GM19023 (cell line): ENCODE results near the gene FAM53A.

Experiments used
- ATAC-seq: cut with Tn5 transposase; IDR thresholded peaks from one replicate; pipeline ENCODE4 v1.9.1; 2021; ENCODE audit warnings: mild to moderate bottlenecking, moderate library complexity; ENCODE audit not compliant: unreplicated experiment

FAM53A gene

DNA sequence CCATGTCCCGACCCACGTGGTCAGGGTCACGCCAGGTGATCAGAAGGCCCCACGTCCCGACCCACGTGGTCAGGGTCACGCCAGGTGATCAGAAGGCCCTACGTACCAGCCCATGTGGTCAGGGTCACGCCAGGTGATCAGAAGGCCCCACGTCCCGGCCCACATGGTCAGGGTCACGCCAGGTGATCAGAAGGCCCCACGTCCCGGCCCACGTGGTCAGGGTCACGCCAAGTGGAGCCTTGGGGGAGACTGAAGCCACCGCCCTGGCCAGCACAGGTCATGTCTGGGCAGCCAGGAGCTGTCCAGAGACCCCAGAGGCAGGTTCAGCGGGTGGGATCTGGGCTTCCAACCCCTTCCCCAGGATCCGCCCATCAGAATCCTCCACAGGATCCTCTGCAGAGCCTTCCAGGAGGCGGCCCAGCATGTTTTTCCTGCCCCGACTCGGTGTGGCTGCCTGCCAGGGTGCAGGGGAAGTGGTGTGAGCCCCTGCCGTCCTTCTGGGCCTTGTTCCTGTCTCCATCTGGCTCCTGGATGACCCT, 58.4 kb downstream of the FAM53A start:
- no peak for ATAC-seq

DNA sequence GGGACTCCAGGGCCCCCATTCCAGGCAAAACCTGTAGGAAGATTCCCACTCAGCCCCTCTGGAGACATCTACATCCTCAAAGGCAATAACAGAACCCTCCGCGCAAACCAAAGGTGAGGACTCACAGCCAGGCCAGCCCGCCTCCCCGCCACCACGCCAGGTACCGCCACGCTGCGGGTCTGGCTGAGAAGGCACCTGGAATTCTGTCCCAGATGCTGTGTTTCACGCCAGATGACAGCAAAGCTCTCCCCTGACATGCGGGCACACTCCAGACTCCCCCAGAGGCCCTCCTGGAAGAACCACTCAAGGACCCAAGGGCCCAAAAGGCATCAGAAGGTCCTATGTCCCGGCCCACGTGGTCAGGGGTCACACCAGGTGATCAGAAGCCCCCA, 59.6 kb downstream of the FAM53A start:
- ATAC-seq, result no peak

DNA sequence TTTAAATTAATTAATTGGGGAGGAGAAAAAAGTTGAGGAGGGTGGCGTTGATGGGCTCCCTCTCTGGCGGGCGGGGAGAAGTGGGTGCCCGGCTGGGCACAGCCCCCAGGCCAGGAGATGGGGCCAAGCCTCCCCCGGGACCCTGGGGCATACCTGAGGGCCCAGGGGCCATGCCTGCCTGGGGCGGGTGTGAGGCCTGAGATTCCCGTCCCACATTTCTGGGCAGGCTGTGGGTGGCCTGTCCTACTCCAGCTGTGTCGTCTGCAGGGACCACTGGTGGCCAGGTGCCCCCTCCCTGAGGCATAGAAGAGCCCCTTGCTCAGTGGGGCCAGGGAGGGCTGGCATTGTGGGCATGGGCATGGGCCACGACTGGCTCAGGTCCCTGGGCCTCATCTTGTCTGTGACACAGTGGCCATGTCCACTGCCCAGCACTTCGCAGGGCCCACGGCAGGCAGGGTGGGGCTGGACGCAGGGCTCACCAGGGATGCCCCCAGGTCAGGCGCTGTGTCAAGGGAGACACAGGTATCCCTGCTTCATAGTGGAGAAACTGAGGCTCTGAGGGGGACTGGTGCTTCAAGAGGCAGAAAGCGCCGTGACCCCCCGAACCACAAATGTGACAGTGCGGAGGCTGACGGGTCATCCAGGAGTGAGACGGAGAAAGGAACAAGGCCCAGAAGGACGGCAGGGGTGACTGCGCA, 60.1 kb downstream of the FAM53A start:
- ATAC-seq, result no peak

- no peak for ATAC-seq
These were observed 60.7 kb downstream of the FAM53A start for GRCh38 chr4:1623400-1623799.

GRCh38 chr4:1622956-1623355, 61.2 kb downstream of the FAM53A start:
- ATAC-seq, result no peak

- no peak for ATAC-seq
These were observed 61.9 kb downstream of the FAM53A start for GRCh38 chr4:1622238-1622637.

DNA sequence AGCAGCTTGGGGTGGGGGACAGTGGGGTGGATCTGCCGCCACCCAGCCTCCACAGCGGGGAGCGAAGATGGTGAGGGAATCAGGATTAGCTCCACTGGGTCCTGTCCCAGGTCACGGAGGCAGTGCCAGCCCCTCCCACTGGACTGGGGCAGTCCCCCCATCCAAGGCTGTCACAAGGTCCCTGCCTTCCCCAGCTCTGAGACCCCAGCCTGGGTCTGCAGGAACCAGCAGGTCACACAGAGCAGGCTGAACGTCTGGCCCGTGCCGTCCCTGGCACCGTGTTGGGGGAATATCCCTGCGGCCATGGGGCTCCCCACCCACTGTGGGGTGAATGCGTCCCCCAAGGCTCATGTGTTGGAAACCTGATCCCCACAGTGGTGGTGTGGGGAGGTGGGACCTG, 62.6 kb downstream of the FAM53A start:
- no peak for ATAC-seq

- no peak for ATAC-seq
These were observed 64.9 kb downstream of the FAM53A start for GRCh38 chr4:1619151-1619672.

DNA sequence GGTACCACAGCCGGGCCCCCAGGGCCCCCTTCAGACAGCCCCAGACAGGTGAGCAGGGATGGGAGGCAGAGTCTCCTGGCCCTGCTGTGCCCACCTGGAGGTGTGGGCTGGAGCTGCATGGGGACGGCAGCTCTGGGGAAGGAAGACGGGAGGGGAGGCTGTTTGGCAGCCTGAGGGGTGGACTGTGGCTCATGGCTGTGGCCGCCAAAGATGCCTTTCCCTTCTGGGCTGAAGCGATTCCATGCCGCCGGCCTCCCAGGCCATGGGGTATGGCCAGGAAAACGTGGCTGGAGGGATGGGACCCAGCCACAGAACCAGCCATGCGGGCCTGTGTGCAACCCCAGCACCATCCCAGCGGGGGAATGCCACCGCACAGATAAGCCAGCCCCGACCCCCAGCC, 65.7 kb downstream of the FAM53A start:
- no peak for ATAC-seq

- ATAC-seq, result no peak
These were observed 67.6 kb downstream of the FAM53A start for GRCh38 chr4:1616557-1616930.

- no peak for ATAC-seq
These were observed 68.1 kb downstream of the FAM53A start for GRCh38 chr4:1615786-1616556.

DNA sequence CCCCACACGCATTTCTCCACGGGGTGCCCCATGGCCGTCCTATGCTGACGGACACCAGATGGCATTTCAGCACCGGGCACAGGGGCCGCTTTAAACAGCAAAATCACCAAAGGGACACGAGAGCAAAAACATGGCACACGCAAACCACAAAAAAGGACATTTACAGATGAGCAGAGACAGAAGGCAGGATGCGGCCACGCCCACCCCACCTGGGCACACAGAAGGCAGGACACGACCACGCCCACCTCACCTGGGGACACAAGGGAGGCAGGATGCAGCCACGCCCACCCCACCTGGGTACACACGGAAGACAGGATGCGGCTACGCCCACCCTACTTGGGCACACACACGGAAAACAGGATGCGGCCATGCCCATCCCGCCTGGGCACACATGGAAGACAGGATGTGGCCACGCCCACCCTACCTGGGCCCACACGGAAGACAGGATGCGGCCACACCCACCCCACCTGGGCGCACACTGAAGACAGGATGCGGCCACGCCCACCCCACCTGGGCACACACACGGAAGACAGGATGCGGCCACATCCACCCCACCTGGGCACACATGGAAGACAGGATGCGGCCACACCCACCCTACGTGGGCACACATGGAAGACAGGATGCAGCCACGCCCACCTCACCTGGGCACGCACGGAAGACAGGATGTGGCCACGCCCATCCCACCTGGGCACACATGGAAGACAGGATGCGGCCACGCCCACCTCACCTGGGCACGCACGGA, 69.1 kb downstream of the FAM53A start:
- no peak for ATAC-seq

GRCh38 chr4:1614502-1614853, 69.6 kb downstream of the FAM53A start:
- no peak for ATAC-seq

DNA sequence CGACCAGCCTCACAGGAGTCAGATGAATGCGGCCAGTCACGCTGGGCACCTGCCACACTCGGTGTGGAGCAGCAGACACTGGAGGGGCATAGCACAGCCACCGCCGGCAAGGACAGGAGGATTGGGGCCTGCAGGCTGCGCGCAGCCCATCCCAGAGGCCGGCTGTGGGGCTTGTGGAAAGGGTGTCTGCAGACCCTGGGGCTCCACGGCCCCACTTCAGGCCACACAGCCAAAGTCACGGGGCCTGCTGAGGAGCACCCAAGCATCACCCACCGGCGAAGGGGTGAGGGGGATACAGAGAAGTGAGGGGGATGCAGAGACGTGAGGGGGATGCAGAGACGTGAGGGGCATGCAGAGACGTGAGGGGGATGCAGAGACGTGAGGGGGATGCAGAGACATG, 70.1 kb downstream of the FAM53A start:
- ATAC-seq, result no peak

DNA sequence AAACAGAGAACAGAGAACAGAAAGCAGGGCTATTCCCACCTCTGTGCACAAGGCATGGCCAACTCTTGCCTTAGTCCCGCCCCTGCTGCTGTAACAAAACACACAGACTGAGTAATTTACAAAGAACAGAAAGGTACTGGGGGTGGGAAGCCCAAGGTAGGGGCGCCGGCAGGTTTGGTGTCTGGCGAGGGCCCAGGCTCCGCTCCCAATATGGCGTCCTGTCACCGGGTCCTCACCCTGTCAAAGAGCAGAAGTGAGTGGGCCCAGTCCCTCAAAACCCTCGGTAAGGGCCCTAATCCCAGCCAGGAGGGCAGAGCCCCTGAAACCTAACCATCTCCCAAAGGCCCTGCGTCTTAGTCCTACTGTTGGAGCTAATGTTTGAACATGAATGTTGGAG, 71.0 kb downstream of the FAM53A start:
- no peak for ATAC-seq

DNA sequence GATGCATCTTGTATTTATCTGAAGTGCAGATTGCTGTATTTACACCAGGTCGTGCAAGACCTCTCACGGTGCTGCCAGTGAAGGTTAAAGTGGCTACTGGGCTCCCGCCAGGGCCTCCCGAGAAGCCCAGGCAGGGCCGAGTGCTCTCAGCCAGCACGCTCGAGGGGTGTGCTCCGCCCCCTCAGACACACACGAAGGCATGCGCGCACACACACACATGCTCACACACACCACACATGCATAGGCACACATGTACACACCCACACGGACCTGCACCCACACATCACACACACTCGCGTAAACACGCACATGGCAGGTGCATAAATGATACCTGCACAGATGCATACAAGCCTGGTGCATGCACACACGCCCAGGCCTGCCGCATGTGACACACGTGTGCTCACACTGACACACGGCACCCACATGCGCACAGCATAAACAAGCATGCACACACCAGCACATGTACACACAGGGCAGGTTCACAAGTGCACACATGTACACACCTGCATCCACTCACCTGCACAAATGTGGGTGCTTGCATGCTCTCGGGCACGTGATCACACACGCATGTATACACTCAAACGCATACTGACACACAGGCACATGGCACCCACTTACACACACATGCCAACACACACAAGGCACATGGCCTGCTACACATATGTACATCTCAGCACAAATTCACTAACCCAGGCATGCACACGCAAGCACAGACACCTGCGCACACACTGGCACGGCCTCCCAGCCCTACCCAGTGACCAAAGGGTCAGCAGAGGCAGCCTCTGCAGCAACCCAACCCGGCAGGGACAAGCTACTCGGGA, 71.6 kb downstream of the FAM53A start:
- no peak for ATAC-seq

DNA sequence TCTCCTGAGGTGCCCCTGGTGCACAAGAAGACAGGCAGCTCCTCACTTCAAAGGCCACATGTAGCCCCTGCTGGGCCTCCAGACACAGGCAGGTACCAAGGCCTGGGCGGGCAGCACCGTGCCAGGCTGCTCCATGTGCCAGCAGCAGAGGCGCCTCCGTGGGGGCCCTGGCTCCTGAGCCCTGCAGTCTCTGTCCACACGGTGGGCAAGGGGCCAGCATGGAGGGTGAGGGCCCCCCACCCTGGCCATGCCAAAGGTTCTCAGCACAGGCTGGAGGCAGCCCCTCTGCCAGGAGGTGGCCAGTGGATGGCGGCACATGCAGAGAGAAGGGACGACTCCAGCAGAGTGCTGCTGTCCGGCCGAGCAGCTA, 72.6 kb downstream of the FAM53A start:
- no peak for ATAC-seq

- ATAC-seq, result no peak
These were observed 73.2 kb downstream of the FAM53A start for GRCh38 chr4:1610791-1611500.

- ATAC-seq, result no peak
These were observed 74.0 kb downstream of the FAM53A start for GRCh38 chr4:1609901-1610790.
